Rectal smooth muscle tissue (tissue), 1 donor: ENCODE measurements around the gene ZNF367.

ENCODE experiments used
- H3K27ac ChIP-seq: one replicate; pipeline ENCODE4 v1.7.0; 2013; ENCODE audit warnings: low read depth, low read length, inconsistent platforms
- H3K27me3 ChIP-seq: one replicate; pipeline ENCODE4 v1.7.0; 2013; ENCODE audit warnings: low read length; ENCODE audit not compliant: control insufficient read depth, insufficient read depth
- H3K36me3 ChIP-seq: one replicate; pipeline ENCODE4 v1.7.0; 2013; ENCODE audit warnings: low read length; ENCODE audit not compliant: control insufficient read depth, insufficient read depth
- H3K4me1 ChIP-seq: one replicate; pipeline ENCODE4 v1.7.0; 2013; ENCODE audit warnings: low read length; ENCODE audit not compliant: control insufficient read depth, insufficient read depth
- H3K4me3 ChIP-seq: one replicate; pipeline ENCODE4 v1.7.0; 2013; ENCODE audit warnings: low read length
- H3K9ac ChIP-seq: one replicate; pipeline ENCODE4 v1.7.0; 2013; ENCODE audit warnings: low read length

Gene ZNF367

DNA sequence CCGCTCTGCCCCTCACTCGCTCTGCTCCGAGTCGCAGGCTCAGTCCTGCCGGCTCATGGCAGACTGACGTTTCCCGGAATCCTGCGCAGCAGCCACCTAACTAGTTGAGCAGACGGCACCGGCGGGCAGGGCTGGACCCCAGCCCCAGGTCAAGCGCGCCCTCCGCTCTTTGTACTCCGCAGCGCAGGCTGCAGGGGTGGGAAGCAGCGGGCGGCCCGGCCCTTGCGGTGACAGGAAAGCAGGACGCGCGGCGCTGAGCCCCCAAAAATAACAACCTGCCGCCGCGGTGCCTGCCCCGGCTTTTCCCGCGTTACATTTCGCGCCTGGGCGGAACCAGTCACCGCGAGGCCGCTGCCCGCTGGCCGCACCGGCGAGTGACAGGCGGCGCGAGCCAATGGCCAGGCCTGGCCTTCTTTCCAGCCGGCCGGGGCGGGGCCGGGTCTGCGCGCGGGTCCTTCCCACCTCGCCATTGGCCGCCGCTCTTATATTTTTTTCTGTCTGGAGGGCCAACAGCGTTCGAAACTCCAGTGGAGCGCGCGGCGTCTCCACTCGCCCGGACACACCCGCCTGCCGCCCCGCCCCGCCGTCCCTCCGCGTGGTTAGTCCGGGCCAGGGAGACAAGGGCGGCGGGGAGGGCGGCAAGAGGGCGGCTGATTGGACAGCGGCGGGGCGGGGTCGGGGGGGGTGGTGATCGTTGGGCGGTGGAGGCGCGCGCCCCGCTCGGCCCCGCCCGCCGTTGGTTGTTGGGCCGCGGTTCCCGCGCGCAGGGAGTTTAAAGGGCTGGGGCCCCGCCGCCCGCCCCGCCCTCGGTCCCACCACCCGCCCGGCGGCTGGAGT, at the start of gene ZNF367:
Gene ZNF367 (minus strand): TSS at position 288 of the 837 bp plus-strand sequence. CDS start 338 bp downstream, outside the sequence.
- Histone ChIP-seq H3K4me3 (peak within 1 kb of the TSS; percentile 89), H3K4me1 (peaks cover 12% of the 10 kb centered on the region), H3K27ac (peak within 1 kb of the TSS; percentile 94), H3K36me3 (no peaks in the 10 kb centered on the region), H3K27me3 (no peaks in the 10 kb centered on the region), H3K9ac (peak within 1 kb of the TSS; percentile 76)

DNA sequence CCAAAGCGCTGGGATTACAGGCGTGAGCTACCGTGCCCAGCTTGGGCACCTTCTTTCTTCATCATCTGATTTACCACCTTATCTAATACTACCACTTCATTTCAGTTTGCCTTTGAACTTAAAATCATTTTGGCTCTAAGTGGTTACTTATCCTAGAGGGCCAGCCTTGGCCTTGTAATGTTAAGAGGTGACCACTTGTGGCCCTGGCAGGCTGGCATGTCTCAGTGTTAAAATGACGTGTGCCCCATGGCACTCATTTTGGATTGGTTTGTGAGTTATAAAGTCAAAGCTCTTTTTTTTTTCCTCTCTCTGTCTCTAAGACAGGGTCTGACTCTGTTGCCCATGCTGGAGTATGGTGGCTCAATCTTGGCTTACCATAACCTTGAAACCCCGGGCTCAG, 49.6 kb upstream of the ZNF367 start:
- H3K9ac ChIP-seq = no peak overlapping the region
- H3K27me3 ChIP-seq = no peaks in the 10 kb centered on the region
- no peak overlapping the region for H3K4me3 ChIP-seq
- H3K27ac ChIP-seq = no peak overlapping the region
- H3K4me1 ChIP-seq = no peaks in the 10 kb centered on the region
- H3K36me3 ChIP-seq = peaks cover 4% of the 10 kb centered on the region

DNA sequence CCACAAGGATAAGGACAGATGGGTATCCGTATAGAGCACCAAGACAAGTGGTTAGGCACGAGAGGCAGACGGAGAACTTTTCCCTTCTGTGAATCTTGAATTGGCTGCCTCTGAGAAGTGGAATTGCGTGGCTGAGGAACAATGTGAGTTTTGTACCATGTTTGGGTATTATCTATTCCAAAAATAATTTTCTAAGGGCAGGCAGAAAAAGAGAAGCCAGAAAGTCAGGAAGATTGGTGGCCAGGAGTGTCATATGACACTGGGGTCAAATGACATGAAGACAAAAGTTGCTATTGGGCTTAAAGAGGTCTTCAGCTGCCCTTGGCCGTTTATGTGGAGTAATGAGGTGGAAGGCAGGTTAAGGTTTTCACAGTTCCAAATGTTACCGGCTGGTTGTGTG, 46.3 kb upstream of the ZNF367 start:
- Histone ChIP-seq H3K4me3 (no peak overlapping the region), H3K36me3 (no peaks in the 10 kb centered on the region), H3K4me1 (no peaks in the 10 kb centered on the region), H3K27me3 (no peaks in the 10 kb centered on the region), H3K27ac (no peak overlapping the region), H3K9ac (no peak overlapping the region)

DNA sequence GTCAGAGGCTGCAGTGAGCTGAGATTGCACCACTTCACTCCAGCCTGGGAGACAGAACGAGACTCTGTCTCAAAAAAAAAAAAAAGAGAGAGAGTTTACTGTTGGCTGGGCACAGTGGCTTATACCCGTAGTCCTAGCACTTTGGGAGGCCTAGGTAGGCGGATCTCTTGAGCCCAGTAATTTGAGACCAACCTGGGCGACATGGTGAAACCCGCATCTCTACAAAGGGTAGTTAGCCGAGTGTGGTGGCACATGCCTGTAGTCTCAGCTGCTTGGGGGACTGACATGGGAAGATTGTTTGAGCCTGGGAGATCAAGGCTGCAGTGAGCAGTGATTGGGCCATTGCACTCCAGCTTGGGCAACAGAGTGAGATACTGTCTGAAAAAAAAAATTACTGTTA, 44.4 kb upstream of the ZNF367 start:
- H3K36me3 ChIP-seq = no peaks in the 10 kb centered on the region
- no peaks in the 10 kb centered on the region for H3K4me1 ChIP-seq

DNA sequence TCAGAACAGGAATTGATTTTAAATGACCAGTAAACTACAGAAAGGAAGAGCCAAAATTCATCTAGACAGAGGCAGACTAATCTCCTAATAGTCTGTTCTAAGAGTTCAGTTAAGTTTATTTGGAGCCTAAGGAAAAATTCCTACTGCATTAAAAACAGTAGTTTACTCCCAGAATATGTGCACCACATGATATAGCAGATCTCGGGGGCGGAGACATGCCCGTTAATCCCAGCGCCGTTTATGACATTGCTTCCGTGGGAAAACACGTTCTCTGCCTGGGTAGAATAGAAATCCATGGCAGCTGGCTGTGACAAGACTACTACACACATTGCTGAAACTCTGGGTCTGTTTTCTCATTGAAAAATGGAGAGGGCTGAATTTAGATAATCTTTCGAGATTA, 43.2 kb upstream of the ZNF367 start:
- Histone ChIP-seq H3K4me3 (no peak overlapping the region), H3K9ac (no peak overlapping the region), H3K36me3 (no peaks in the 10 kb centered on the region), H3K27ac (no peak overlapping the region), H3K27me3 (no peaks in the 10 kb centered on the region), H3K4me1 (no peaks in the 10 kb centered on the region)

More for the DNA sequence above, 44.4 kb upstream of the ZNF367 start:
- no peak overlapping the region for H3K27ac ChIP-seq
- H3K4me3 ChIP-seq = no peak overlapping the region
- no peaks in the 10 kb centered on the region for H3K27me3 ChIP-seq
- no peak overlapping the region for H3K9ac ChIP-seq

DNA sequence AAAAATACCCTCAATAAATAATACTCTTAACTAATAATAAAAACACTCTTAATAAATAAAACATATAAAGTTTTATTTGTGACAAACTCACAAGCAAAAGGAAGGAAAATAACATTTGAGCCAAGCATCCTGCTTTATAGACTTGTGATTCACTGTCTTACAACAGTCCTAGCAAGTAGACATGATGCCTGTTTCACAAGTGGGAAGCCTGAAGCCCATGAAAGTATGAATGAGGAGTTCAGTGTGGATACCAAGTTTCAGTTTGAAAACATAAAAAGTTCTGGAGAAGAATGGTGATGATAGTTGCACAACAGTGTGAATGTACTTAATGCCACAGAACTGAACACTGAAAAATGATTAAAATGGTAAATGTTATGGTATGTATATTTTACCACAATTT, 42.7 kb upstream of the ZNF367 start:
- no peak overlapping the region for H3K27ac ChIP-seq

DNA sequence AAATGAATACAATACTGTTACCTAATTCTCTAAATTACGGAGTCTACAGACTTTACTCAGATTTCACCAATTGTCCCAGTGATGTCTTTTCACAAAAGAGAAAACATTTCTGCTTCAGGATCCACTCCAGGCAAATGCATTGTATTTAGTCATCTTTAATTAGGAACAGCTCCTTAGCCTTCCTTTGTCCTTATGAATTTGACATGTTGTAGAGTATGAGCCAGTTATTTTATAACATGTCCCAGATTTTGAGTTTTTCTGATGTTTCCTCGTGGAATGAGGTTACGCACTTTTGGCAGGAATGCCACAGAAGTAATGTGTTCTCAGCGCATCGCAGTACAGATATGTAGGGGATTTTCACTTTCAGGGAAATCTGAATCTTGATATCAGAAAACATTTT, 42.3 kb upstream of the ZNF367 start:
- Histone ChIP-seq H3K36me3 (no peaks in the 10 kb centered on the region), H3K27me3 (no peaks in the 10 kb centered on the region), H3K9ac (no peak overlapping the region), H3K27ac (no peak overlapping the region), H3K4me1 (no peaks in the 10 kb centered on the region), H3K4me3 (no peak overlapping the region)

More for the DNA sequence above, 42.7 kb upstream of the ZNF367 start:
- Histone ChIP-seq H3K4me3 (no peak overlapping the region), H3K4me1 (no peaks in the 10 kb centered on the region), H3K27me3 (no peaks in the 10 kb centered on the region), H3K9ac (no peak overlapping the region), H3K36me3 (no peaks in the 10 kb centered on the region)

DNA sequence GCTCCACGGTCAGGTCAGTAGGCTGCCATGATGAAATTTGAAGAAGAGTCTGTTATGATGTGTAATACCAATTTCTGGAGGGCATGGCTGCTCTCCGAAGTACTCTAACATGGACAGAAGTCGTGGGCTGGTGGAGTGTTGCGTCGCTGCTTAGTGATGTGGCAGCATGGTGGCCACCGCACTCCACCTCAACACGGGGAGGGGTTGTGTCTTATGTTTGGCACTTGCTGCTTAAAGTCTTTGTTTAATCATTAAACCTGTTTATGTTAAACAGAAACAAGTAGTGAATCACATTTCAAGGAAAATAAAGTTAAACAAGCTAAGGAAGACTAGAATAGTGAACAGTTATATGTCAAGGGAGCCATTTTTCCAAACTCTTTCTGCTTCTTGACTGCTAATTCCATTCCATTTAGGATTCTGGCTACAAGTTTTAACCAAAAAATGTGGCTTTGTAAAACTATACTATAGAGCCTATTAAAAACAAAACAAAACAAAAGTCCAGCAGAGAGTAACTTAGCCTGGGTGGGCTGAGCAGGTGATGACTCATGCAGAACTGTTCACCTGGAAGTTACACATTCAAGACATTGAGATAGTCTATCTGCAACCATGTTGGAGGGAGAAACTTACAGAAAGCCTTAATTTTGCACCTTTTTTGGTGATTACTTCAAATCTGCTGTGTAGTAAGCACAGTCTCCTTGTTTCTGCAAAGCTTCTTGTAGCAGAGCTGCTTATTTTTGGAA, 41.3 kb upstream of the ZNF367 start:
- Histone ChIP-seq H3K9ac (no peak overlapping the region), H3K4me3 (no peak overlapping the region), H3K27ac (no peak overlapping the region), H3K27me3 (no peaks in the 10 kb centered on the region), H3K4me1 (no peaks in the 10 kb centered on the region), H3K36me3 (no peaks in the 10 kb centered on the region)

DNA sequence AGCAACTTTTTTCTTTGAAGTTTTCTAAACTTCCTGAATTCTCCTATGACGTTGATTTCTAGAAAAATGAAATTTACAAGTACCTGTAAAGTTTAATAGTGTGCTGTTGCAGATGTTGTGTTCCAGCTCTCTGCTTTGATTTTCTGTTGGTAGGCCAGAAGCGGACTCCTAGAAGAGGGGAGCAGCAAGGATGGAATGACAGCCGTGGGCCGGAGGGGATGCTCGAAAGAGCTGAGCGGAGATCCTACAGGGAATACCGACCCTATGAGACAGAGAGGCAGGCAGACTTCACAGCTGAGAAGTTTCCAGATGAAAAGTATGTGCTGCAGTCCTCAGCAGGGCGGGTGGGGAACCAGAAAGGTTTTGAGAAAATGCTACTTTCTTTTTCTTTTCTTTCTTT, 40.1 kb upstream of the ZNF367 start:
- H3K27ac ChIP-seq = no peak overlapping the region
- no peaks in the 10 kb centered on the region for H3K27me3 ChIP-seq
- no peaks in the 10 kb centered on the region for H3K4me1 ChIP-seq
- no peak overlapping the region for H3K9ac ChIP-seq
- H3K4me3 ChIP-seq = no peak overlapping the region
- H3K36me3 ChIP-seq = no peaks in the 10 kb centered on the region

DNA sequence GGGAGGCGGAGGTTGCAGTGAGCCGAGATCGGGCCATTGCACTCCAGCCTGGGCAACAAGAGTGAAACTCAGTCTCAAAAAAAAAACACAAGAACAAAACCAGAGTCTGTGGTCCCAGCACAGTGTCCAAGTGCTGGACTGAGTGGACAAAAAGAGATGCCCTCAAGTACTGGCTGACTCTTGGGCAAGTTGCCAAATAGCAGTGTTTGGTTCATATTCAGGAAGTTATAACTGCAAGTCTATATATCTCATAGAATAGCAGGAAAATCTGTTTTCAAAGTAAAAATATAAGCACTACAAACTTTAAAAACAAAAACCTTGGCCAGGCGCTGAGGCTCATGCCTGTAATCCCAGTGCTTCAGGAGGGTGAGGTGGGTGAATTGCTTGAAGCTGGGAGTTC, 39.1 kb upstream of the ZNF367 start:
- Histone ChIP-seq H3K9ac (no peak overlapping the region), H3K36me3 (no peaks in the 10 kb centered on the region), H3K27ac (no peak overlapping the region), H3K4me1 (no peaks in the 10 kb centered on the region), H3K27me3 (no peaks in the 10 kb centered on the region), H3K4me3 (no peak overlapping the region)

DNA sequence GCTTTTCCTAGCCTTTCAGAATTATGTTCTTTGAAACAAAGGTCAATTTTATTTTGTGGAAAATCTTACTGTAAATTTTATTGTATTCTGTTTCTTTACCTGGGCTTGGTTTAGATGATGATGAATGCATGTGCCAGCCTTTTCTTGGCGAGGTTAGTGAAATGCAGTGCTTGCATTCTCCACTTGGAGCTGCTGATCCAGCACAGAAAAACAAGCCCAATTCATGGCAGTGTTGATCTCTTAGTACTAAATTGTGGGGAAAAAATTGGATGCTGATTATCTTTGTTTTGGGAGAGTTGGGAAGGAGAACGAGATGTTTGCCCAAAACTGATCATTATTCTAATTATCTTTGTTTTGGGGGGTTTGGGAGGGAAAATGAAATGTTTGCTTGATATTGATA, 35.5 kb upstream of the ZNF367 start:
- H3K9ac ChIP-seq = no peak overlapping the region
- no peaks in the 10 kb centered on the region for H3K27me3 ChIP-seq
- H3K36me3 ChIP-seq = no peaks in the 10 kb centered on the region
- peaks cover 3% of the 10 kb centered on the region for H3K4me1 ChIP-seq
- H3K4me3 ChIP-seq = no peak overlapping the region
- H3K27ac ChIP-seq = no peak overlapping the region

DNA sequence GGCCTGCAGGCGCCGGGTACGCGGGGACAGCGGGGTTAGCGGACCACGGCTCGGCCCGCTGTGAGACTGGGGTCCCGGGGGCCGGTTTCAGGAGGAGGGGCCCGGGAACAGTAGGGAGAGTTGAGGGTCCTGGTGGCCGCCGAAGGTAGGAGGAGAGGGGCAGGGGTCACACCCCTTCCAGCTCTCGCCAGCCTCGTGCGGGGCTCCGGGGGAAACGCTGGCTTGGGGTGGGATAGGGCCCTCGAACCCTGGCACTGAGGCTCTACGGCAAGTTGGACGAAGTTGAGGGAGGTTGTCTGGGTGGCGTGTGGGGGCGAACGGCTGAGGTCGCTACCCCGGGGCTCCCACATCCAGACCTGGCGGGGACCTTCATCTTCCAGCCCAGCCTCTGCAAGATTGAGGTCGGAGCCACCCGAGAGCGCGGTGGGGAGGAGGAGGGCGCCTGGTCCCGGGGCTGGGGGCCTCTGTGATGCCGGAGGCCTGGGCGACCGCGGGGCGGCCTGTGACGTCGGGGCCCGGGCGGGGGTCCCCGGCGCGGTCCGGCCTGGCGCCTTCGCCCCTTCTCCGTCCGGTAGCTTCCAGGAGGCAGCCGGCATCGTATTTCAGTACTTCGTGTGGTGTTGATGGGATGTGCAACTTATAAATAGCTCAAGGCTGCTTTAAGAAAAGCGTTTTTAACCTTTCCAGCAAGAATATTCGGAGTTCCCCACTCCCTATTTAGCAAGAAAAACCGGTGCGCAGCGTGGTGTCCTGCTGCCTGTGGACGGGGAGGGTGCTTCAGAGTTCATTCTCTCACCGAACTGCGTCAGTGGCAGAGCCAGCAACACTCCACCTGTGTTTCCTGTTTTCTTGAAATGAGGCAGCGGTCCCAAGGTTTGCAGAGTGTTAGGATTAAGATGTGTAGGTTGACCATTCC, 32.7 kb upstream of the ZNF367 start:
- no peaks in the 10 kb centered on the region for H3K36me3 ChIP-seq
- H3K27ac ChIP-seq = peak overlapping the region; percentile 87
- H3K4me1 ChIP-seq = peaks cover 3% of the 10 kb centered on the region
- H3K27me3 ChIP-seq = no peaks in the 10 kb centered on the region
- peak overlapping the region; percentile 45 for H3K9ac ChIP-seq
- H3K4me3 ChIP-seq = peak overlapping the region; percentile 86
